HG02885 (cell line): Measurements from ENCODE around the gene FNBP1L.

Experiments
- ATAC-seq: cut with Tn5 transposase; IDR thresholded peaks from one replicate; pipeline ENCODE4 v1.9.1; 2021; ENCODE audit warnings: mild to moderate bottlenecking; ENCODE audit not compliant: unreplicated experiment, poor library complexity

The FNBP1L gene

DNA sequence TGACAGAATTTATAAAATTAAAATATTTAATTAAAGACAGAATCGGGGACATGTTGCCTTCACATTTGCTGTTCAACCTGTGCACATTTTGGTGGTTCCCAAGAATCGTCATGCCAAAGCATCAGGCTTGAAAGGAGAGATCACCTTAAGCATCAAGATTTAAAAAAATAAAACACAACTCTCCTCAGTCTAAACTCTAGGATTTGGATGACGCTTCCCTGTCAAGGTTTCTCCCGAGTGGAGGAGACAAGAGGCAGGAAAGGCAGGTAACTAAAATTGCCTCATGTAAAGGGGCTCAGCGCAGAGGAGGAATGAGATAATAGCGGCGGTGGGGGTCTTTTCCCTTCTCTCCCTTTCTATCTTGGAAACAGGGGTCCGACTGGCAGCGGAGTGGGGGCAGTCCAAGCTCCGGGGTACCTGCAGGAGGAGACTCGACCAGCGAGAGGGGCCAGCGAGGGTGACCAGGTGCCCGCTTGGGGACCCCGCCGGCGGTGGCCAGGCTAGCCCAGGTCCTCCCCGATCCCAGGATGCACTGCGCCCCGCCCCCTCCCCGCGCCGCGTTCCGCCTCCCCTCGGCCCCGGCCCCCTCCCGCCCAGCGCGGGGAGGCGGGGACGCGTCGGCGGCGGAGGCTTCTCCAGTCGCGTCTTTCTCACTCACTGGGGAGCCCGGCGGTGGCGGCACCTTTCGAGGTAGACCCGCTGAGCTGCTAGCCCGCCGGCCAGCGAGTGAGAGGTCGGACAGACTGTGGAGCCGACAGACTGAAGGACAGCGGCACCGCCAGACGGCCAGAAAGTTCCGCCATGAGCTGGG lies at the start of gene FNBP1L:
TSS of gene FNBP1L (plus strand) at position 638 of the 811 bp plus-strand sequence. CDS start at position 802, 164 bp downstream.
- peak; percentile 52 for ATAC-seq

DNA sequence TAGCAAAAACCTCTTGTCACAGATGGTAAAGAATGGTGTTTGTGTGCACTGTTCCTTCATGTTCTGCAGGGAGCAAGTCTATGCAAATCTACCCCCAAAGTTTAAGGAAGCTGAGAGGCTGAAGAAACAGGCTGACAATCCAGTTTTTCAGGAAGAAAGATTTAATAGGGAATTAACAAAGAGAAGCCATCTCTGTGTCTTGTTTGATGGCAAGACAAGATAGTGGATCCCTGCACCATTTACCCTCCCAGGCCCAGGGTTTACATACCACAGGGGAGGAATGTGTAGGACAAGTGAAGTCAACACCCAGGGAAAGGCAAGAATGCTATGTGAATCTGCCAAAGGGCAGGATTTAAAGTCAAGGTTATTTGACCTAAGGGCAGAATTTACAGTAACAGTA lies 48.1 kb upstream of the FNBP1L start:
- ATAC-seq: no peak

GRCh38 chr1:93408203-93408602 lies 39.7 kb upstream of the FNBP1L start:
- ATAC-seq: no peak

GRCh38 chr1:93411000-93411399 lies 36.9 kb upstream of the FNBP1L start:
- ATAC-seq: no peak

DNA sequence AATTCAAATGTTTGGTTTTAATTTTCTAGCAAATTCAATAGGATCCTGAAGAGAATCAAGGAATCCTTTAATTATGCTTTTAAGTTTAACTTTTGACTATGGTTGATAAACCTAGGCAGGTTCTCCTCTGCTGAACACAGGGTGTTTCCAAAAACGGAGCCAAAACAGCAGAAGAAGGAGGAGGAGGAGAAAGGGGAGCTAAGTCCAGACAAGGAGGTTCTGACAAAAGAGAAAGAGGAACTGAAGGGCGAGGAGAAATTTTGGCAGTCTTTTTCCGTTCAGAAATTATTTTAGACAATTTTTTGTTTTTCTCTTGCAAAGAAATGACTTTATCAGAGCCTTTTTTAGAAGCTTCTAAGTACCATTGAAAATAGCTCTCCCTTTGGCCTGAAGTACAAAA lies 33.2 kb upstream of the FNBP1L start:
- ATAC-seq: no peak

- no peak for ATAC-seq
These were observed 32.6 kb upstream of the FNBP1L start for GRCh38 chr1:93415296-93415695.

- ATAC-seq: no peak
These were observed 31.7 kb upstream of the FNBP1L start for GRCh38 chr1:93416183-93416582.

GRCh38 chr1:93419344-93419743 lies 28.6 kb upstream of the FNBP1L start:
- no peak for ATAC-seq

DNA sequence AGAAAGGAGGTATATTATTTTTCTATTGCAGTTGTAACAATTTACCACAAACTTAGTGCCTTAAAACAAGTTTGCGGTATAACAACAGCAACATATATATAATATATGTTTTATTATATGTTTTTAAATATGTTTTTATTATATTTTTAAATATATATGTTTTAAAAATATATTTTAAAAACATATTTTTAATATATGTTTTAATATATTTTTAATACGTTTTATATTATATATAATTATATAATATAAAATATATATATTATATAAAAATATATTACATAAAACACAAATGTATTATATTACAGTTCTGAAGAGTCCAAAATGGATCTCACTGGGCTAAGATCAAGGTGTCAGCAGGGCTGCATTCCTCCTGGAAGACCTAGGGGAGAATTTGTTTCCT lies 27.5 kb upstream of the FNBP1L start:
- no peak for ATAC-seq

DNA sequence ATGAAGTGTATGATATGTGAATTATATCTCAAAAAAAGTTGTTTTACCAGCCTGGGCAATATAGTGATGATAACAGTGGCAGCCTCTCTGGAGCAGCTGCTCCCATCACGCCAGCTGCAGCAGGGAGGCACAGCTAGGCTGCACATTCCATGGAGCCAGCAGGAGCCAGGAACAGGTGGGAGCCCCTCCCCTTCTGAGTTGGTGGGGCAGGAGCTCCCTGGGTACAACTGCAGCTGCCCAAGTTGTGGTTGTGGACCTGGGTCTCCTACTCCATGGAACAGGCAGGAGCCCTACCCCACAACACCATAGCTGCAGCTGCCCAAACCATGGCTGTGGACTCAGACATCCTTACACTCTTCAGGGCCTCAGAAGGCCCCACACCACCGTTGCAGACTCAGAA lies 21.7 kb upstream of the FNBP1L start:
- no peak for ATAC-seq

DNA sequence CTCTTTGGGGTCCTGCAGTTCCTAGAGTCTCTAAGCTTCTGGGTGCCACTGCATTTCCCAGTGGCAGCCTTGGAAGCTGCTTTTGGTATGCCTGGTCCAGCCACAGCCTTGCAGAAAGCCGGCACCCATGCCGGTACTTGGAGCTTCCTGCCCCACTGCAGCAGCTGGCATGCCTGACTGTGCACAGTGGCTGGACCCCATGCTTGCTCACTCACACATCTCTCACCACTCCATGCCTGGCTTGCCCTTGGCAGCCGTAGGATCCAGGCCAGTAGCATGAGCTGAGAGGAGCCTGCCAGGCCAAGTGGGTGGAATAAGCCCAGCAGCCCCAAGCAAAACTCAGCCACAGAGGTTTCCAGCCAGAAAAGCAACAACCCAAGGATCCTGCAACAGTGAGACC lies 20.3 kb upstream of the FNBP1L start:
- no peak for ATAC-seq

DNA sequence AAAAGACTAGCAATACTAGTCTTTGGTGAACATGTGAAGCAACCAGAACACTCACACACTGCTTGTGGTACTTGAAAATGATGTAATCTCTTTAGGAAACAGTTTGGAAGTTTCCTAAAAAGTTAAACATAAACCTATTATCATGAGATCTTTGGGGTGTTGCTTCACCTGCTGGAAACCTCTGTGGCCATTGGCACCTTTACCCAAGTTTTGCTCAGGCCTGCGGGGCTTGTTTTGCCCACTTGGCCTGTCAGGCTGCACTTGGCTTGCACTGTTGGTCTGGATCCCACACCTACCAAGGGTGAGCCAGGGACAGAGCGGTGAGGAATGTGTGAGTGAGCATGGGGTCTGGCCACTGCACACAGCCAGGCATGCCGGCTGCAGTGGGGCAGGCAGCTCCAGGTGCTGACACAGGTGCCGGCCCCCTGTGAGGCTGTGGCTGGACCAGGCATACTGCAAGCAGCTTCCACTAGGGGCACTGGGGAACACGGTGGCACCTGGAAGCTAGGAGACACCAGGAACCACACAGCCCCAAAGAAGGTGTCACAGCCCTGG lies 14.4 kb upstream of the FNBP1L start:
- ATAC-seq: no peak

DNA sequence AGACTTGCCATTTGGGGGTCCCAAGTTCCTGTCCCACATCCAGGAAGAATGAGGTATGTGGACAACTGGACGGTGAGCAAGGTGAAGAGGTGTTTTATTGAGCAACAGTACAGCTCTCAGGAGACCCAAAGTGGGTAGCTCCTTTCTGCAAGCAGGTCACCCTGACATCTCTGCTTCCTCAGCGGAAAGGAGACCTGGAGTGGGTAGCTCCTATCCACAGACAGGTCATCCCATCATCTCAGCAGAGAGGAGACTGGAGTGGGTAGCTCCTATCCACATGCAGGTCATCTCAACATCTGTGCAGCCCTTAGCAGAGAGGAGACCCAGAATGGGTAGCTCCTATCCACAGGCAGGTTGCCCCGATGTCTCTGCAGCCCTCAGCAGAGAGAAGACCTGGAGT lies 13.8 kb upstream of the FNBP1L start:
- ATAC-seq: no peak

- no peak for ATAC-seq
These were observed 12.9 kb upstream of the FNBP1L start for GRCh38 chr1:93434987-93435386.

DNA sequence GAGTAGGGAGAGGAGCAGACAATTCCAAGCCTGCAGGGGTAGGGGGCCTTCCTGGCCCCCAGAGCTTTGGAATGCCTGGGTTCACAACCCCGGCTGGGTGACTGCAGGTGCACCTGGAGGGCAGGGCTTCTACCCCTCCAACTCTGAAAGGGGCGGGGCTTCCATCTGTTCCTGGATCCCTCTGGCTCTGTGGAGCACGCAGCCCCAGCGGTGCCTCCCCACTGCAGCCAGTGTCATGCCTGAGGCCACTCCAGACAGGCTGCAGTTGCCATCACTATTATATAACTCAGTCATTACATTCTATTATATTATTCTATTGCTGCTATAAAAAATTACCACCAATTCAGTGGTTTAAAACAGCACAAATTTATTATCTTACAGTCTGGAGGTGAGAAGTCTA lies 12.5 kb upstream of the FNBP1L start:
- ATAC-seq: no peak

GRCh38 chr1:93436496-93436895 lies 11.4 kb upstream of the FNBP1L start:
- ATAC-seq: no peak

DNA sequence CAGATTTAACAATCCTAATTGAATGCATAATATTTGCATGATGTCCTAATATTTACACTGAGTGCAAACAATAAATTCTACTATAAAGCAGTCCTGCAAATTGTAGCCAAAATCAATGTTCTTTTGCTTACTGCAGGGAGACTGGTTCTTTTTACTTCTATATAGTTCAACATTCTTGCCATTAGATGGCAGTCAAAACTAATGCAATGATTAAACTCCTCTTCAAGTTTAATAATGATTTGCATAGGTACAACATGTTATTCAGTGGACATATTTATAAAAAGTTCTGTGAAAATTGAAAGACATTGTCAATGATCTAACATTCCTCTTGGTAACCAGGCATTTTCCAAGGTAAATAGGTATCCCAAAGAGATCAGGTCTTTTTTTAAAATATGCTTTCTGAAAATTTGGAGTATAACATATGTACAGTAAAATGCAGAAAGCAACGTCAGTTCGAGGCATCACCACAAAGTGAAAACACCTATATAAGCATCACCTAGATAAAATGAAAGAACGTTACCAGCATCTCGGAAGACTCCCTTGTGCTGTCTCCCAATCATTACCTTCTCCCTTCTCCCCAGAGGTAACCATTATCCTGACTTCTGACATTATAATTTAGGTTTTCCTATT lies 9.8 kb upstream of the FNBP1L start:
- ATAC-seq: no peak

- no peak for ATAC-seq
These were observed 9.2 kb upstream of the FNBP1L start for GRCh38 chr1:93438716-93439115.

- ATAC-seq: no peak
These were observed 7.6 kb upstream of the FNBP1L start for GRCh38 chr1:93440272-93440671.

DNA sequence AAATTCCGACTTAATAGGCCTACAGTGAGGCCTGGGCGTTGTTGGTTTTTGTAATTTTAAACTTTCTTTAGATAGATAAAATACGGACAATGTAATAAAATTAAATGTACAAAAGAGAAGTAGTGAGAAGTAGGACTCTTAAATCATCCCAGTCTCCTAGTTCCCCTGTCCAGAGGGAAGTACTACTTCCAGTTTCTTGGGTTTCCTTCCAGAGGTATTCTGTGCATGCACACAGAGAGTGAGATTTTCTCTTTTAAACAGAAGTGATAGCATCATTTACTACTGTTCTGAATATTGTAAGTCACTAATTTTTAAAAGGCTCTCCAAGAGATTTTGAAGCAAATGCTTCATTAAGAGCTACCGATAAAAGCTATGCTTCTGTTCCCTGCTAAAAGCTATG lies 7.2 kb upstream of the FNBP1L start:
- no peak for ATAC-seq

DNA sequence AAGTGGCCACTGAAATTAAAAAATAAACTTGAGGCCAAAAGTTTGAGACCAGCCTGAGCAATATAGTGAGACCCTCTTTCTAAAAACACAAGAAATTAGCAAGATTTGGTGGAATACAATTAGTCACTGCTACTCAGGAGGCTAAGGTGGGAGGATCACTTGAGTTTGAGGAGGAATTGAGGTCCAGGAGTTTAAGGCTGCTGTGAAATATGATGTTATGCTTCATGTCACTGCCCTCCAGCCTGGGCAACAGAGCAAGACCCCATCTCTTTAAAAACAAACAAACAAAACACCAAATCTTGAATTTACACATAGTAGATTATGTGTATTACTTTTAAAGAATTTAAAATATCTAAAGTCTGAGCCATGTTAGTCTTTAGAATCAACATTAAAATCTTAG lies 6.3 kb upstream of the FNBP1L start:
- no peak for ATAC-seq
